Central memory CD8-positive, alpha-beta T cell (primary cell): Measurements from ENCODE around the gene USF1.

Experiments
- ATAC-seq: fragments of 150-1000 bp; cut with Tn5 transposase; replicated peaks from 2 replicates; pipeline ENCODE4 v1.10.0; 2022; ENCODE audit warnings: mild to moderate bottlenecking, moderate FRiP score, moderate number of reproducible peaks; ENCODE audit not compliant: poor library complexity, severe bottlenecking; ENCODE audit errors: extremely low read depth
- DNase-seq, 2 donors: peaks; one replicate each; pipeline ENCODE4 v3.0.0; 2021; ENCODE audit warnings: low spot score in 2 of 2
- H3K27ac Mint-ChIP-seq: one replicate; pipeline ENCODE4 v1.8.0; 2022; ENCODE audit warnings: low read depth, mild to moderate bottlenecking, moderate library complexity, mixed read lengths
- H3K27me3 Mint-ChIP-seq: one replicate; pipeline ENCODE4 v1.8.0; 2022; ENCODE audit warnings: mixed read lengths
- H3K36me3 Mint-ChIP-seq: one replicate; pipeline ENCODE4 v1.8.0; 2022; ENCODE audit warnings: mild to moderate bottlenecking, moderate library complexity, mixed read lengths; ENCODE audit not compliant: insufficient read depth
- H3K4me1 Mint-ChIP-seq: one replicate; pipeline ENCODE4 v1.8.0; 2022; ENCODE audit warnings: mixed read lengths
- H3K4me3 Mint-ChIP-seq: one replicate; pipeline ENCODE4 v1.8.0; 2022; ENCODE audit warnings: mild to moderate bottlenecking, moderate library complexity, mixed read lengths
- H3K9me3 Mint-ChIP-seq: one replicate; pipeline ENCODE4 v1.8.0; 2022; ENCODE audit warnings: mixed read lengths

Gene USF1, protein sequence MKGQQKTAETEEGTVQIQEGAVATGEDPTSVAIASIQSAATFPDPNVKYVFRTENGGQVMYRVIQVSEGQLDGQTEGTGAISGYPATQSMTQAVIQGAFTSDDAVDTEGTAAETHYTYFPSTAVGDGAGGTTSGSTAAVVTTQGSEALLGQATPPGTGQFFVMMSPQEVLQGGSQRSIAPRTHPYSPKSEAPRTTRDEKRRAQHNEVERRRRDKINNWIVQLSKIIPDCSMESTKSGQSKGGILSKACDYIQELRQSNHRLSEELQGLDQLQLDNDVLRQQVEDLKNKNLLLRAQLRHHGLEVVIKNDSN

DNA sequence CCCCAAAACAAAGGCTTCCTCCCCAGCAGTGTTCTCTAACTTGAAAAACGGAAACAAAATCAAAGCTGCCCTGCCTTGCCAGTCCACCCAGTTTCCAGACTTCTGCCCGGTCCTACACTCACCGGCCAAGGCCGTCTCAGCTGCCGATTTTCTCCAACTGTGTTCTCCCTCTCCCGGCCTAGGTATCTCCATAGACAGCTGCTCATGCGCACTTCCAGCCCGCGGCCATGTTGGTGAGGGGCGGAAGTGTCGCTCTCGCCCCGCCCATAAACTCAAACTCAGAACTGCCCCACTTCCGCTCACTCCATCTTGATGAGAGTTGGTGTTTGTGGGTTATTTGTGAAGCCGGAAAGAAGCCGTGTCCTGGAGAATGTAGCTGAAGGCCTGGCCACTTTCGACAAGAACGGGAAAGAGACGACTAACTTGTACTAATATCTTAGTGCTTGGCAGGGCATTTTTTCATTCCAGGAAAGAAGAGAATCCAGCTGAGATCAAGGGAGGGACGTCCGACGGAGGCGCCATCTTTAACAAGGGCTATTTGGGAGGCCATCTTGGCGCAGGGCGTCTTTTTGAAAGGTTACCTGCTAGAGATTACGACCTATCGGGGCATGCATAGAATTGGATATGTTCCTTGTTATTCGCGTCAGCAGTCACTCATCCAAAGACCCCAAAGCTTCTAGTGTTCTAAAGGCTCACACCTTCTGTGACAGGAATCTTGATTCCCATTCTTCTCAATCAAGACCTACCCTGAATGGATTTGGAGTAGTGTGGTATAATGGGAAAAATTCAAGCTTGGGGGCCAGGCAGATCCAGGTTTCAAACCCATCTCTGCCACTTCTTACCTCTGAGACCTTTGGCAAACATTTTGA, at the start of gene USF1:
Gene USF1, minus strand, starts transcription at position 242 of the 869 bp plus-strand sequence. CDS start 2,702 bp downstream, outside the sequence.
- H3K36me3 Mint-ChIP-seq, result peaks cover 48% of the 10 kb centered on the region
- no peaks in the 10 kb centered on the region for H3K27me3 Mint-ChIP-seq
- H3K27ac Mint-ChIP-seq, result peak within 1 kb of the TSS; percentile 96
- H3K4me1 Mint-ChIP-seq, result peaks cover 61% of the 10 kb centered on the region
- ATAC-seq, result peak; percentile 84
- DNase-seq, result peak; percentile 93
- peak within 1 kb of the TSS; percentile 89 for H3K4me3 Mint-ChIP-seq
- H3K9me3 Mint-ChIP-seq, result no peaks in the 10 kb centered on the region

DNA sequence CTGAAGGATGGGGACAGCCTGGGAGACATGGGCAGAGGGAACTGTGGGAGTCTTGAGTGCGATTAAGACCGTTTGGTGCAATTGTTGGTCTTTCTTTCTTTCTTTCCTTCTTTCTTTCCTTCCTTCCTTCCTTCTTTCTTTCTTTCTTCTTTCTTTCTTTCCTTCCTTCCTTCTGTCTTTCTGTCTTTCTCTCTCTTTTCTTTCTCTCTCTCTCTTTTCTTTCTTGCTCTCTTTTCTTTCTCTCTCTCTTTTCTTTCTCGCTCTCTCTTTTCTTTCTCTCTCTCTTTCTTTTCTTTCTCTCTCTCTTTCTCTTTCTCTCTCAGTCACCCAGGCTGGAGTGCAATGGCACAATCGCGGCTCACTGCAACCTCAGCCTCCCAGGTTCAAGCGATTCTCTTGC, 49.5 kb upstream of the USF1 start:
- DNase-seq (no peak), ATAC-seq (no peak)
- Mint-ChIP-seq H3K36me3 (peaks cover 25% of the 10 kb centered on the region), H3K9me3 (no peaks in the 10 kb centered on the region), H3K27ac (peak overlapping the region; percentile 88), H3K27me3 (peaks cover 7% of the 10 kb centered on the region), H3K4me3 (no peak overlapping the region), H3K4me1 (peaks cover 21% of the 10 kb centered on the region)

DNA sequence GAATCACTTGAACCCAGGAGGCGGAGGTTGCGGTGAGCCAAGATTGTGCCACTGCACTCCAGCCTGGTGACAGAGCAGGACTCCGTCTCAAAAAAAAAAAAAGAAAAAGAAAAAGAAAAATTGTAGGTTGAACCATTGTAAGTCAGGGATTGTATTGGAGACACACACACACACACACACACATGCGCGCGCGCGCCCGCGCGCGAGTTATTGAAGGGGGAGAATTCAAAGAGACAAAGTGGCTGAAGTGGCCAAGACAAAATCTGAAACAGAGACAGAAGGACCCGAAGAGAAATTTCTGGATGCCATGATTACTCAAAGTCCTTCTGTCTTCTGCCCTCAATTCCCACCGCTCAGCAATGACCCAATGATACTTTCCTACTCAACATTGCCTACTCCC, 48.7 kb upstream of the USF1 start:
- Mint-ChIP-seq H3K4me3 (no peak overlapping the region), H3K9me3 (no peaks in the 10 kb centered on the region), H3K27me3 (peaks cover 7% of the 10 kb centered on the region), H3K36me3 (peaks cover 25% of the 10 kb centered on the region), H3K4me1 (peaks cover 21% of the 10 kb centered on the region), H3K27ac (no peak overlapping the region)
- DNase-seq (no peak), ATAC-seq (no peak)

GRCh38 chr1:161092621-161093028, 46.8 kb upstream of the USF1 start:
- Mint-ChIP-seq H3K9me3 (no peaks in the 10 kb centered on the region), H3K36me3 (peaks cover 13% of the 10 kb centered on the region), H3K27me3 (peaks cover 2% of the 10 kb centered on the region), H3K27ac (no peak overlapping the region), H3K4me3 (no peak overlapping the region), H3K4me1 (peaks cover 8% of the 10 kb centered on the region)
- DNase-seq, result no peak
- no peak for ATAC-seq

- H3K9me3 Mint-ChIP-seq, result no peaks in the 10 kb centered on the region
- no peak overlapping the region for H3K27ac Mint-ChIP-seq
- no peaks in the 10 kb centered on the region for H3K27me3 Mint-ChIP-seq
- H3K4me1 Mint-ChIP-seq, result peaks cover 1% of the 10 kb centered on the region
- no peak for DNase-seq
- H3K4me3 Mint-ChIP-seq, result no peak overlapping the region
- peaks cover 6% of the 10 kb centered on the region for H3K36me3 Mint-ChIP-seq
- ATAC-seq, result no peak
Observed at GRCh38 chr1:161091796-161092507, 46.2 kb upstream of the USF1 start.

- Mint-ChIP-seq H3K4me1 (no peaks in the 10 kb centered on the region), H3K36me3 (no peaks in the 10 kb centered on the region), H3K4me3 (no peak overlapping the region), H3K27ac (no peak overlapping the region), H3K27me3 (no peaks in the 10 kb centered on the region), H3K9me3 (no peaks in the 10 kb centered on the region)
- ATAC-seq (no peak), DNase-seq (no peak)
Observed at GRCh38 chr1:161091093-161091492, 45.3 kb upstream of the USF1 start.

DNA sequence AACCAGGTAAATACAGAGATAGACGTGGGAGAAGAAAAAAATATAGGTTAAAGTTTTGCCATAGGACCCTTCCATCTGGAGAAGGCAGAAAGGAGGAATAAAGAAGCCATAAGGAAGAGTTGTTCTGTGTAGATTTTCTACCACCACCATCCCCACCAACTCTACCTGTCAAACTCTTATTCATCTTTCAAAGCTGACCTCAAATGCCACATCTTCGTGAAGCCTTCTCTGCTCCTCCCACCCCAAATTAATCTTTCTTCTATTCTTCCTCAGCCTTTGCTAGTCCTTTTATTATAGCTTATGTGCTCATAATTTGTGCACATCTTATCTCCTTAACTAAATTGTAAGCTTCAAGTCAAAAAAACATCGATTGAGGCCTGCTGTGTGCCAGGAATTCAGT, 44.8 kb upstream of the USF1 start:
- DNase-seq, result no peak
- no peak overlapping the region for H3K27ac Mint-ChIP-seq
- H3K36me3 Mint-ChIP-seq, result no peaks in the 10 kb centered on the region
- no peaks in the 10 kb centered on the region for H3K27me3 Mint-ChIP-seq
- H3K4me3 Mint-ChIP-seq, result no peak overlapping the region
- ATAC-seq, result no peak
- H3K9me3 Mint-ChIP-seq, result no peaks in the 10 kb centered on the region
- no peaks in the 10 kb centered on the region for H3K4me1 Mint-ChIP-seq

DNA sequence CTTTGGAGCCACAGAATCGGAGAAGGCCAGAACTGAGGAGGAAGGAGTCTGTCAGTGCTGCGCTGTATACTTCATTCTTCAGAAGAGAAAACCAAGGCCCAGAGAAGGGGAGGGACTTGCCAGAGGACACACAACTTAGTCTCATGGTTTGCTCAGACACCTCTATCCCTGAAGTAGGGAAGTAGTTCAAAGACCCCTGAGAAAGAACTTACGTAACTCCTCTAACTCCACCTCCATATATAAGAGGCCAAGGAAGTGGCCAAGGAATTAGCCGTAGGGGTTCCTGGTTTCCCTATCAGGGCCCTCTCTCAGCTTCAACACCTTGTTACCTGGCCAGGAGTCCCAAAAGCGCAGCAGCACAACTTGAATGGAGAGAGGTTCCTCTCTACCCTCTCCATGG, 44.2 kb upstream of the USF1 start:
- no peaks in the 10 kb centered on the region for H3K36me3 Mint-ChIP-seq
- no peak overlapping the region for H3K4me3 Mint-ChIP-seq
- no peak overlapping the region for H3K27ac Mint-ChIP-seq
- ATAC-seq (no peak), DNase-seq (no peak)
- H3K9me3 Mint-ChIP-seq, result no peaks in the 10 kb centered on the region
- H3K4me1 Mint-ChIP-seq, result no peaks in the 10 kb centered on the region
- no peaks in the 10 kb centered on the region for H3K27me3 Mint-ChIP-seq

DNA sequence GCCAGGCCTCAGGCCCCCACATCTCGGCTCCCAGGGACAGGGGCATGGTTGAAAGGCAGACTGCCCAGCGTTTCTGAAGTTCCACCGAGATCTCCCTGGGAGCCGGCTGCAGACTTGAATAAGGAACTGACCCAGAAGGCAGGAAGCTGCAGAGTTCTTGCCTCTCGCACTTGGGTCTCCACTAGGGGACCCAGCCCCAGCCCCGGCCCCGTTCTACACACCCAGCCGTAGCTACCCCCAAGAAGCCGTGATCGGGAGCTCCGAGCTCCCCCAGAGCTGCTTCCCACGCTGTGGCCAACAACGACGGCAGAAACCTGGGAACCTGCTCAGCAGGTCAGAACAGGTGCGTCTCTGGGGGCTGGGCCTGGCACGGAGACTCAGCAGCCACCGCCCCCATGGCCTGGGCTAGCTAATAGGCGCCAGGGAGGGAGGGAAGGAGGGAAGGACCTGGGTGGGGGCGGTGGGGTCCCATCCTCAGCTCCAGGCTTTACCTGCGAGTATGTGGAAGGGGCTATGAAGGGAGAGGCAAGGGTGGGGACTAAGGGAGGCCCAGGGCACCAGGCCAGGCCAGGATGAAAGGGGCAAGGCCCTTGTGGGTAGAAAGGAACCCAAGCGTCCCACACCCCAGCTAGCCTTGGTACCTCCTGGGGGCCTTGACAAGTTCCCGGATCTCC, 43.6 kb upstream of the USF1 start, which contains the start of gene NECTIN4:
Gene NECTIN4, minus strand, starts transcription at position 308 of the 674 bp plus-strand sequence. Its CDS starts 262 bp downstream, at position 46.
- Mint-ChIP-seq H3K4me1 (no peaks in the 10 kb centered on the region), H3K27me3 (no peaks in the 10 kb centered on the region), H3K4me3 (no peak within 1 kb of the TSS), H3K36me3 (no peaks in the 10 kb centered on the region), H3K27ac (no peak within 1 kb of the TSS), H3K9me3 (no peaks in the 10 kb centered on the region)
- DNase-seq, result no peak
- no peak for ATAC-seq

DNA sequence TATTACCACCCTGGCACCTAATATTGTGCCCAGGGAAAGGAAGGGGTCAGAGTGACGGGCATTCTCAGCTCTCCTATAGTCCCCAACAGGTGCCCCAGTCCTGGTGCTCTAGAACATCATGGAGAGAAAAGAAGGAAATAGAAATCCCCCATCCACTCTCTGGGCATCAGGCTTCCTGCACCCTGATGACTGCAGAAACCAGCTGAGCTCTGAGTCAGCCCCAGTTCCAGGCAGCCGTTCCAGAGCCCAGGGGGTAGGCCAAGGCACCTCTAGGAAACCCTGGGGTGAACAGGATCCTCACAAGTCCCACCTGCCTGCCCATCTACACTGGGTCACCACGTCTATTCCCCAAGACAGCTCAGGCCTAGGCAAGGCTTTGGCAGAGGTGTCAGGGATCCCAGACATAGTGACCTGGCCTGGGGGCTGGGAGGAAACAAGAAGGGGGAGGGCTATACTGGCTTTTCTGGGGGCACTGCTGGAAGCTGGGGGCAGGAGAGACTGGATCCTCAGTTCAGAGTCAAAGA, 42.9 kb upstream of the USF1 start:
- ATAC-seq (no peak), DNase-seq (no peak)
- Mint-ChIP-seq H3K4me1 (no peaks in the 10 kb centered on the region), H3K4me3 (no peak overlapping the region), H3K36me3 (no peaks in the 10 kb centered on the region), H3K9me3 (no peaks in the 10 kb centered on the region), H3K27me3 (no peaks in the 10 kb centered on the region), H3K27ac (no peak overlapping the region)

DNA sequence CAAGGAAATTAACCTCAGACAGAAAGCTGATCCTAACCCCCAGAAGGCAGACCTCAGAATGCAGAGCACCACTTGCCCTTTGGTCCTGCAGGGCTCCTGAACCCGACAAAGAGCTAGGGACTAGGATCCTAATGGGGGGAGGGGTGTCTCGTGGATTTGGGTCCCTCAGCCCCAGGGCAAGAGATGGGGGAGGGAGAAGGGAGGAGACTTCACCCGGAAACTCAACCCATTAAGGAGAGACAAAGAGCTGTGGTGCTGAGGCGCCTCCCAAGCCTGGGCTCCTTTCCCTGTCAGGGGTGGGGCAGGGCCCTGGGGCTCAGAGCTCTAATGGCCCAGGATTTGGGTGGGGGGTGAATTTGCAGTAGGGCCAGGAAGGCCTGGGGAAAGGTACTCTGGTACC, 40.7 kb upstream of the USF1 start:
- DNase-seq, result no peak
- H3K27ac Mint-ChIP-seq, result no peak overlapping the region

GRCh38 chr1:161085165-161085564, 39.4 kb upstream of the USF1 start:
- no peak for ATAC-seq
- Mint-ChIP-seq H3K27ac (no peak overlapping the region), H3K27me3 (no peaks in the 10 kb centered on the region), H3K36me3 (no peaks in the 10 kb centered on the region), H3K9me3 (no peaks in the 10 kb centered on the region), H3K4me3 (no peak overlapping the region), H3K4me1 (no peaks in the 10 kb centered on the region)
- DNase-seq, result no peak

More for the DNA sequence above, 40.7 kb upstream of the USF1 start:
- Mint-ChIP-seq H3K9me3 (no peaks in the 10 kb centered on the region), H3K4me3 (no peak overlapping the region), H3K27me3 (no peaks in the 10 kb centered on the region), H3K36me3 (no peaks in the 10 kb centered on the region), H3K4me1 (no peaks in the 10 kb centered on the region)
- ATAC-seq, result no peak
